A673 (cell line): Measurements from ENCODE around the gene DENND4C. TPM values are rescaled to one million over a fixed set of nuclear protein-coding genes. Genes with fewer than 3 reads are reported as not detected.
"Not testable (repeated sequence)": the region's sequence is repeated elsewhere in the genome, so short reads cannot be mapped to it uniquely, and the experiment has no call there.

ENCODE experiments used
- BruUV-seq: library from RNA; stranded (reverse); fragments of 400-500 nt; replicated peaks from 2 replicates; lab custom pipeline; 2021; lab: Mats Ljungman, UMichigan
- CTCF ChIA-PET: fragments of 300-600 bp; sonication (Branson Sonifier 250); formaldehyde crosslinking; loops from one replicate; lab custom pipeline; 2022; ENCODE audit warnings: antibody characterized with exemption; lab: Charles Lee
- POLR2A ChIA-PET: fragments of 300-600 bp; sonication (Branson Sonifier 250); formaldehyde crosslinking; loops from one replicate; lab custom pipeline; 2022; ENCODE audit warnings: antibody characterized with exemption; ENCODE audit not compliant: low non-redundant PET; lab: Charles Lee
- DNase-seq: peaks from one replicate; pipeline ENCODE4 v3.0.0-alpha.2; 2015; ENCODE audit warnings: low spot score
- H3K27ac ChIP-seq: fragments of 200-600 bp; sonication (generic); 2 replicates; pipeline ENCODE4 v1.5.1; 2016; ENCODE audit warnings: mixed run types, low read depth, mild to moderate bottlenecking, mixed read lengths, antibody characterized with exemption, low read length; ENCODE audit not compliant: poor library complexity, severe bottlenecking
- H3K27me3 ChIP-seq: fragments of 200-600 bp; sonication (generic); replicated peaks from 2 replicates; pipeline ENCODE4 v1.6.1; 2017; ENCODE audit warnings: mixed run types, low read depth, mild to moderate bottlenecking, mixed read lengths, antibody characterized with exemption, low read length; ENCODE audit not compliant: insufficient read depth, poor library complexity
- H3K36me3 ChIP-seq: fragments of 200-600 bp; sonication (generic); 2 replicates; pipeline ENCODE4 v1.6.1; 2016; ENCODE audit warnings: mixed run types, mild to moderate bottlenecking, mixed read lengths, antibody characterized with exemption, low read length; ENCODE audit not compliant: insufficient read depth, poor library complexity, severe bottlenecking
- H3K4me1 ChIP-seq: fragments of 200-600 bp; sonication (generic); 2 replicates; pipeline ENCODE4 v1.6.1; 2017; ENCODE audit warnings: mixed run types, mild to moderate bottlenecking, mixed read lengths, antibody characterized with exemption, low read length; ENCODE audit not compliant: insufficient read depth, poor library complexity, severe bottlenecking
- H3K4me3 ChIP-seq: fragments of 200-600 bp; sonication (generic); 2 replicates; pipeline ENCODE4 v1.5.1; 2016; ENCODE audit warnings: low read depth, mixed run types, mild to moderate bottlenecking, mixed read lengths, low read length; ENCODE audit not compliant: poor library complexity, severe bottlenecking
- H3K9me3 ChIP-seq: fragments of 200-600 bp; sonication (generic); 2 replicates; pipeline ENCODE4 v1.6.1; 2016; ENCODE audit warnings: mixed run types, low read depth, mild to moderate bottlenecking, mixed read lengths, antibody characterized with exemption, low read length; ENCODE audit not compliant: poor library complexity, severe bottlenecking
- EZH2 ChIP-seq: fragments of 200-600 bp; sonication (generic); IDR thresholded peaks from 2 replicates; pipeline ENCODE4 v1.6.1; 2017; ENCODE audit warnings: borderline replicate concordance, low read depth, mild to moderate bottlenecking, mixed read lengths, antibody characterized with exemption, low read length; ENCODE audit not compliant: poor library complexity, severe bottlenecking
- intact Hi-C: fragments of 100-400 bp; cut with micrococcal nuclease; formaldehyde crosslinking; loops from one replicate; pipeline ENCODE4 v1.10.0; 2022; ENCODE audit not compliant: unreplicated experiment
- total RNA-seq: library from RNA; stranded (reverse); gene quantifications from 2 replicates; pipeline ENCODE4 v1.2.3, GENCODE V29; 2021
- TF ChIP-seq, protein P1 (sequence below): fragments of 300-800, 200-600 bp; sonication (generic); conservative IDR thresholded peaks from 2 replicates; pipeline ENCODE4 v1.5.1; 2017; ENCODE audit warnings: low read depth, mild to moderate bottlenecking, antibody characterized with exemption, low read length, moderate library complexity, mixed read lengths

DENND4C gene
- total RNA-seq, 1 experiment from 2014 or later = 13.9 TPM

DNA sequence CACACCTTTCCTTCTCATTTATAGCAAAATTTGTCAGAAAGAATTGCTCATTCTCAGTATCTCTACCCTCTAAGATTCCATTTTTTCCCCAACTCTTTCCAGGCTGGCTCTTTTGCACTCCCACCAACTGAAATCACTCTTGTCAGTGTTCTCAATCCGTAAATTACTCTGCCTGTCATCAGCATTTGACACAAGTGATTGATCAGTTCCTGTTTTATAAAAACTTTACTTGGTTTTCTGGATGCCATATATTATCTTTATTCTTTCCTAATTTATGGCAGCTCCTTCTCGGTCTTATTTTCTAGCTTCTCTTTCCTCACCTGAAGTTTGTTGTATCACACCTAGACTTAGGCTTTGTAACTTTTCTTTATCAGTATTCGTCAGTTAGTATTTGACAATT lies 16.4 kb downstream of the DENND4C start:
- no peak for TF ChIP-seq EZH2
- H3K27me3 ChIP-seq = no peaks in the 10 kb centered on the region
- no peak for DNase-seq
- ChIA-PET POLR2A (no interaction called here), CTCF (no interaction called here)
- intact Hi-C loops = no loop called here
- BruUV-seq = no TSS peak
- no peak overlapping the region for H3K4me3 ChIP-seq
- H3K4me1 ChIP-seq = no peaks in the 10 kb centered on the region
- H3K27ac ChIP-seq = no peak overlapping the region
- no peaks in the 10 kb centered on the region for H3K36me3 ChIP-seq
- no peaks in the 10 kb centered on the region for H3K9me3 ChIP-seq

DNA sequence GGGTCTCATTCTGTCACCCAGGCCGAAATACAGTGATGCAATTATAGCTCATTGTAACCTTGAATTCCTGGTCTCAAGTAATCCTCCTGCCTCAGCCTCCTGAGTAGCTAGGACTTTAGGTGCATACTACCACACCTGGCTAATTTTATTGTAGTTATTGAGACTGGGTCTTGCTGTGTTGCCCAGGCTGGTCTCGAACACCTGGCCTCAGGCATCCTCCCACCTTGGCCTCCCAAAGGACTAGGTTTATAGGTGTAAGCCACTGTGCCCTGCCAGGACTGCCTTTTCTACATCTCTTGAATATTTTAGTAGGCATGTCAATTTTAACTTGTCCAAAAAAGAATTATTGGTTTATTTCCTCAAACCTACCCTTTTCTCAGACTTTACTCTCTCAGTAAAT lies 16.9 kb downstream of the DENND4C start:
- intact Hi-C loops = no loop called here
- Histone ChIP-seq H3K9me3 (no peaks in the 10 kb centered on the region), H3K27ac (no peak overlapping the region), H3K4me1 (no peaks in the 10 kb centered on the region), H3K4me3 (no peak overlapping the region), H3K27me3 (no peaks in the 10 kb centered on the region), H3K36me3 (no peaks in the 10 kb centered on the region)
- TF ChIP-seq, protein P1, sequence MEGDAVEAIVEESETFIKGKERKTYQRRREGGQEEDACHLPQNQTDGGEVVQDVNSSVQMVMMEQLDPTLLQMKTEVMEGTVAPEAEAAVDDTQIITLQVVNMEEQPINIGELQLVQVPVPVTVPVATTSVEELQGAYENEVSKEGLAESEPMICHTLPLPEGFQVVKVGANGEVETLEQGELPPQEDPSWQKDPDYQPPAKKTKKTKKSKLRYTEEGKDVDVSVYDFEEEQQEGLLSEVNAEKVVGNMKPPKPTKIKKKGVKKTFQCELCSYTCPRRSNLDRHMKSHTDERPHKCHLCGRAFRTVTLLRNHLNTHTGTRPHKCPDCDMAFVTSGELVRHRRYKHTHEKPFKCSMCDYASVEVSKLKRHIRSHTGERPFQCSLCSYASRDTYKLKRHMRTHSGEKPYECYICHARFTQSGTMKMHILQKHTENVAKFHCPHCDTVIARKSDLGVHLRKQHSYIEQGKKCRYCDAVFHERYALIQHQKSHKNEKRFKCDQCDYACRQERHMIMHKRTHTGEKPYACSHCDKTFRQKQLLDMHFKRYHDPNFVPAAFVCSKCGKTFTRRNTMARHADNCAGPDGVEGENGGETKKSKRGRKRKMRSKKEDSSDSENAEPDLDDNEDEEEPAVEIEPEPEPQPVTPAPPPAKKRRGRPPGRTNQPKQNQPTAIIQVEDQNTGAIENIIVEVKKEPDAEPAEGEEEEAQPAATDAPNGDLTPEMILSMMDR = no peak
- no peak for TF ChIP-seq EZH2
- ChIA-PET POLR2A (no interaction called here), CTCF (interaction anchor here (0.5 kb wide), 1 partner anchor 73 kb away, joined by 3 read pairs; no protein-coding TSS in a partner anchor)
- no peak for DNase-seq
- BruUV-seq = no TSS peak

DNA sequence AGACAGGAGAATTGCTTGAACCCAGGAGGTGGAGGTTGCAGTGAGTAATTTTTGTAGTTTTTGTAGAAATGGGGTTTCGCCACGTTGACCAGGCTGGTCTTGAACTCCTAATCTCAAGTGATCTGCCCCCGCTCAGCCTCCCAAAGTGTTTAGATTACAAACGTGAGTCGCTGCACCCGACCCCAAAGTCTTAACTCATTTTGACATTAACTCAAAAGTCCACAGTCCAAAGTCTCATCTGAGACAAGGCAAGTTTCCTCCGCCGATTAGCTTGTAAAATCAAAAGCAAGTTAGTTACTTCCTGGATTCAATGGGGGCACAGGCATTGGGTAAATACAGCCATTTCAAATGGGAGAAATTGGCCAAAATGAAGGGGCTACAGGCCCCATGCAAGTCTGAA lies 19.9 kb downstream of the DENND4C start:
- DNase-seq, H3K4me1 ChIP-seq, H3K4me3 ChIP-seq, H3K36me3 ChIP-seq, H3K27me3 ChIP-seq, intact Hi-C loops, POLR2A ChIA-PET, H3K27ac ChIP-seq, CTCF ChIA-PET, H3K9me3 ChIP-seq, BruUV-seq: not testable (repeated sequence)

DNA sequence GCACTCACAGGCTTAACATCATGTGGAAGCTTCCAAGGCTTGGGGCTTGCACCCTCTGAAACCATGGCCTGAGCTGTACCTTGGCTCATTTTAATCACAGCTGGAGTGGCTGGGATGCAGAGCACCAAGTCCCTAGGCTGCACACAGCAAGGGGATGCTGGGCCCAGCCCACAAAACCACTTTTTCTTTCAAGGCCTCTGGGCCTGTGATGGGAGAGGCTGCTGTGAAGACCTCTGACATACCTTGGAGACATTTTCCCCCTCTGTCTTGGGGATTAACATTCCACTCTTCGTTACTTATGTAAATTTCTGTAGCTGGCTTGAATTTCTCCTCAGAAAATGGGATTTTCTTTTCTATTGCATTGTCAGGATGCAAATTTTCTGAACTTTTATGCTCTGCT lies 20.7 kb downstream of the DENND4C start:
- H3K27ac ChIP-seq, BruUV-seq, H3K4me1 ChIP-seq, intact Hi-C loops, POLR2A ChIA-PET, H3K4me3 ChIP-seq, CTCF ChIA-PET, H3K27me3 ChIP-seq, H3K9me3 ChIP-seq, H3K36me3 ChIP-seq: not testable (repeated sequence)
- DNase-seq = peak; percentile 22

- H3K4me3 ChIP-seq, H3K36me3 ChIP-seq, H3K9me3 ChIP-seq, DNase-seq, intact Hi-C loops, POLR2A ChIA-PET, CTCF ChIA-PET, H3K27ac ChIP-seq, BruUV-seq, H3K27me3 ChIP-seq, H3K4me1 ChIP-seq: not testable (repeated sequence)
Measured at GRCh38 chr9:19251622-19252021, 21.1 kb downstream of the DENND4C start.
